B cell (primary cell): ENCODE measurements around the gene CMTM7. TPM values are rescaled to one million over a fixed set of nuclear protein-coding genes. Genes with fewer than 3 reads are reported as not detected.

Experiments
- ATAC-seq: fragments of 200-7000 bp; cut with Tn5 transposase; one replicate; pipeline ENCODE4 v1.10.0; 2021; ENCODE audit warnings: low read depth, mild to moderate bottlenecking, moderate number of reproducible peaks, moderate library complexity
- CTCF ChIA-PET: fragments of 350-600 bp; sonication (Branson Sonifier 250); formaldehyde crosslinking; loops from one replicate; lab custom pipeline; 2021; ENCODE audit warnings: antibody characterized with exemption, inconsistent platforms; lab: Charles Lee
- POLR2A ChIA-PET: fragments of 350-600 bp; sonication (Branson Sonifier 250); formaldehyde crosslinking; loops from one replicate; lab custom pipeline; 2021; ENCODE audit warnings: antibody characterized with exemption; lab: Charles Lee
- DNase-seq: peaks from one replicate; pipeline ENCODE4 v3.0.0; 2013
- H2AFZ ChIP-seq: 2 replicates; pipeline ENCODE4 v1.6.1; 2012; ENCODE audit warnings: mild to moderate bottlenecking, low read depth, low read length; ENCODE audit not compliant: insufficient read depth, poor library complexity, severe bottlenecking
- H3K27ac ChIP-seq, 2 donors: 1 replicate in 1 of 2; 2 replicates in 1 of 2; pipeline ENCODE4 v1.5.1; 2012 to 2013; ENCODE audit warnings: low read length in 2 of 2, mild to moderate bottlenecking in 2 of 2, moderate library complexity in 1 of 2
- H3K27me3 ChIP-seq, 4 experiments: fragments of 200-600 bp in 1 of 4; sonication (generic) in 1 of 4; replicated peaks in 1 of 4; 1 replicate in 2 of 4; 2 replicates in 2 of 4; pipeline versions ENCODE4 v1.6.1 to v1.7.0; 2013 to 2016; ENCODE audit warnings: low read length in 3 of 4, mild to moderate bottlenecking in 2 of 4, mixed read lengths in 1 of 4, moderate library complexity in 1 of 4; ENCODE audit not compliant: insufficient read depth in 4 of 4, control insufficient read depth in 3 of 4; ENCODE audit errors: control extremely low read depth in 1 of 4
- H3K36me3 ChIP-seq, 2 experiments: replicated peaks in 1 of 2; 1 replicate in 1 of 2; 2 replicates in 1 of 2; pipeline versions ENCODE4 v1.6.1 to v1.7.1; 2013; ENCODE audit warnings: low read length in 1 of 2; ENCODE audit not compliant: insufficient read depth in 2 of 2, control insufficient read depth in 1 of 2; ENCODE audit errors: control extremely low read depth in 1 of 2, extremely low read depth in 1 of 2
- H3K4me1 ChIP-seq, 2 donors: fragments of 200-600 bp in 1 of 2; sonication (generic) in 1 of 2; 1 replicate in 1 of 2; 2 replicates in 1 of 2; pipeline versions ENCODE4 v1.5.1 to v1.6.1; 2013 to 2017; ENCODE audit warnings: low read length in 2 of 2; ENCODE audit not compliant: control insufficient read depth in 2 of 2, insufficient read depth in 2 of 2
- H3K4me2 ChIP-seq: replicated peaks from 2 replicates; pipeline ENCODE3; 2012; ENCODE audit warnings: mild to moderate bottlenecking, low read depth, low read length; ENCODE audit not compliant: poor library complexity, severe bottlenecking
- H3K4me3 ChIP-seq, 5 experiments: fragments of 200-600 bp in 1 of 5; sonication (generic) in 1 of 5; 1 replicate in 3 of 5; 2 replicates in 2 of 5; pipeline versions ENCODE4 v1.5.1 to v1.7.0; 2011 to 2016; ENCODE audit warnings: low read length in 4 of 5, mild to moderate bottlenecking in 4 of 5, low read depth in 2 of 5, control low read depth in 1 of 5, moderate library complexity in 1 of 5; ENCODE audit not compliant: insufficient read depth in 1 of 5; ENCODE audit errors: control extremely low read depth in 1 of 5, extremely low read depth in 1 of 5
- H3K79me2 ChIP-seq: fragments of 200-600 bp; sonication (generic); one replicate; pipeline ENCODE4 v1.6.0; 2016; ENCODE audit warnings: low read length; ENCODE audit not compliant: control insufficient read depth, insufficient read depth
- H3K9ac ChIP-seq: fragments of 200-600 bp; sonication (generic); 2 replicates; pipeline ENCODE4 v1.6.1; 2017; ENCODE audit warnings: mild to moderate bottlenecking, low read length, moderate library complexity
- H3K9me3 ChIP-seq, 3 donors: one replicate each; pipeline versions ENCODE4 v1.6.1 to v1.7.1; 2013; ENCODE audit warnings: low read length in 2 of 3; ENCODE audit not compliant: control insufficient read depth in 2 of 3, insufficient read depth in 1 of 3; ENCODE audit errors: control extremely low read depth in 1 of 3
- H4K20me1 ChIP-seq: 2 replicates; pipeline ENCODE4 v1.6.0; 2012; ENCODE audit warnings: mild to moderate bottlenecking, low read length; ENCODE audit not compliant: insufficient read depth, control insufficient read depth, poor library complexity, severe bottlenecking
- H3K27ac Mint-ChIP-seq: one replicate; pipeline ENCODE4 v1.8.0; 2021; ENCODE audit warnings: mixed read lengths
- H3K27me3 Mint-ChIP-seq: one replicate; pipeline ENCODE4 v1.8.0; 2021; ENCODE audit warnings: mixed read lengths
- H3K4me1 Mint-ChIP-seq: one replicate; pipeline ENCODE4 v1.8.0; 2021; ENCODE audit warnings: mixed read lengths
- H3K4me3 Mint-ChIP-seq: one replicate; pipeline ENCODE4 v1.8.0; 2021; ENCODE audit warnings: mixed read lengths
- H3K9me3 Mint-ChIP-seq: one replicate; pipeline ENCODE4 v1.8.0; 2022; ENCODE audit warnings: mixed read lengths; ENCODE audit not compliant: insufficient read depth
- CTCF ChIP-seq: fragments of 200-600 bp; IDR thresholded peaks from one replicate; pipeline ENCODE4 v1.8.0; 2022; ENCODE audit warnings: antibody characterized with exemption, mild to moderate bottlenecking
- EZH2 ChIP-seq: IDR thresholded peaks from 2 replicates; pipeline ENCODE4 v1.6.1; 2012; ENCODE audit warnings: borderline replicate concordance, low read depth, mild to moderate bottlenecking, moderate library complexity, low read length; ENCODE audit not compliant: insufficient read depth, poor library complexity, severe bottlenecking
- WGBS: methylation state at CpG from one replicate; pipeline ENCODE4 v1.1.5; 2013; ENCODE audit warnings: missing lambda C conversion rate; ENCODE audit not compliant: insufficient coverage; 5-methylcytosine and 5-hydroxymethylcytosine counted together
- intact Hi-C: fragments of 100-400 bp; cut with micrococcal nuclease; formaldehyde crosslinking; loops from one replicate; pipeline ENCODE4 v1.10.0; 2022
- polyA plus RNA-seq: library from polyadenylated mRNA; depleted of rRNA; stranded (reverse); fragments of >200 nt; gene quantifications from 2 replicates; pipeline ENCODE4 v1.2.3, GENCODE V29; 2012
- total RNA-seq, 2 donors: library from RNA; stranded (reverse); fragments of 120-200 nt in 1 of 2; gene quantifications; 1 replicate in 1 of 2; 2 replicates in 1 of 2; pipeline versions ENCODE4 v1.2.3 to v1.2.4, GENCODE V29; 2013 to 2022

CMTM7 gene
- total and polyA plus RNA-seq, 2 donors (not counting 1 experiment from before 2014, with no cell fraction given): 71.5 to 76.1 TPM

GRCh38 chr3:32376115-32376514, 15.5 kb upstream of the CMTM7 start:
- Histone ChIP-seq H3K27me3 (no peaks in the 10 kb centered on the region), H2AFZ (no peak overlapping the region), H3K27ac (no peak overlapping the region), H3K9ac (no peak overlapping the region), H3K36me3 (no peaks in the 10 kb centered on the region), H3K4me3 (no peak overlapping the region), H3K4me1 (peaks cover 18 to 24% of the 10 kb centered on the region in 2 donors), H3K9me3 (no peaks in the 10 kb centered on the region), H3K4me2 (no peak overlapping the region), H3K79me2 (no peaks in the 10 kb centered on the region), H4K20me1 (no peaks in the 10 kb centered on the region)
- ATAC-seq: no peak
- H3K27ac Mint-ChIP-seq: no peak overlapping the region
- TF ChIP-seq CTCF: no peak
- TF ChIP-seq EZH2: no peak
- H3K27me3 Mint-ChIP-seq: peaks cover 4% of the 10 kb centered on the region
- no peak for DNase-seq
- intact Hi-C loops: loop anchor here (5.0 to 10.0 kb wide), 2 partner anchors 36 to 199 kb away; partner anchors contain the start of gene DYNC1LI1
- POLR2A ChIA-PET: interaction anchor here (0.7 to 1.4 kb wide), 2 partner anchors 92 to 112 kb away, joined by 3 to 5 read pairs; no protein-coding TSS in a partner anchor
- peaks cover 25% of the 10 kb centered on the region for H3K4me1 Mint-ChIP-seq
- no CpG with 5 or more reads among the region's 2 CpGs for WGBS
- no peak overlapping the region for H3K4me3 Mint-ChIP-seq
- no peaks in the 10 kb centered on the region for H3K9me3 Mint-ChIP-seq
- CTCF ChIA-PET: interaction anchor here (0.5 to 7.2 kb wide), 30 partner anchors 11 to 340 kb away, joined by 3 to 238 read pairs (median 6); partner anchors contain the start of gene CMTM7

GRCh38 chr3:32379831-32380500, 11.7 kb upstream of the CMTM7 start:
- H3K27ac ChIP-seq: no peak overlapping the region
- ATAC-seq (no peak), DNase-seq (no peak)
- TF ChIP-seq CTCF (no peak), EZH2 (no peak)
- H3K9me3 Mint-ChIP-seq: no peaks in the 10 kb centered on the region
- H3K4me2 ChIP-seq: no peak overlapping the region
- H3K79me2 ChIP-seq: peaks cover 4% of the 10 kb centered on the region
- no peaks in the 10 kb centered on the region for H3K36me3 ChIP-seq
- no peaks in the 10 kb centered on the region for H3K27me3 ChIP-seq
- H4K20me1 ChIP-seq: no peaks in the 10 kb centered on the region
- no peak overlapping the region for H2AFZ ChIP-seq
- peaks cover 19% of the 10 kb centered on the region for H3K4me1 Mint-ChIP-seq
- H3K4me1 ChIP-seq: peaks cover 12 to 18% of the 10 kb centered on the region in 2 donors
- H3K9me3 ChIP-seq: no peaks in the 10 kb centered on the region
- ChIA-PET CTCF (no interaction called here), POLR2A (no interaction called here)
- WGBS: 100% methylated on average over 2 of the region's 10 CpGs
- H3K4me3 ChIP-seq: no peak overlapping the region
- no peak overlapping the region for H3K27ac Mint-ChIP-seq
- H3K27me3 Mint-ChIP-seq: peaks cover 9% of the 10 kb centered on the region
- H3K4me3 Mint-ChIP-seq: no peak overlapping the region
- intact Hi-C loops: loop anchor here (5.0 to 10.0 kb wide), 2 partner anchors 32 to 195 kb away; partner anchors contain the start of gene DYNC1LI1
- no peak overlapping the region for H3K9ac ChIP-seq
